Gastroesophageal sphincter (tissue), 4 donors: ENCODE measurements around the gene SYK. TPM values are rescaled to one million over a fixed set of nuclear protein-coding genes. Genes with fewer than 3 reads are reported as not detected.
"Not testable (repeated sequence)": the region's sequence is repeated elsewhere in the genome, so short reads cannot be mapped to it uniquely, and the experiment has no call there.

ENCODE experiments used
- ATAC-seq: fragments of 150-250 bp; one replicate; pipeline ENCODE4 v1.9.1; 2016; ENCODE audit warnings: mild to moderate bottlenecking, moderate library complexity
- H3K27ac ChIP-seq, 4 donors: fragments of 200-600 bp; sonication (generic) in 3 of 4; 1 replicate in 3 of 4; 2 replicates in 1 of 4; pipeline ENCODE4 v1.5.1; 2016 to 2019
- H3K27me3 ChIP-seq: fragments of 200-600 bp; sonication (generic); one replicate; pipeline ENCODE4 v1.5.1; 2019
- H3K36me3 ChIP-seq, 2 donors: fragments of 200-600 bp; sonication (generic); one replicate each; pipeline ENCODE4 v1.5.1; 2019; ENCODE audit warnings: control low read depth in 1 of 2
- H3K4me1 ChIP-seq, 3 donors: fragments of 200-600 bp; sonication (generic); 1 replicate in 2 of 3; 2 replicates in 1 of 3; pipeline ENCODE4 v1.5.1; 2016 to 2019; ENCODE audit warnings: control low read depth in 2 of 3
- H3K4me3 ChIP-seq, 2 donors: fragments of 200-600 bp; sonication (generic); one replicate each; pipeline ENCODE4 v1.5.1; 2019; ENCODE audit warnings: mild to moderate bottlenecking in 1 of 2, moderate library complexity in 1 of 2
- H3K9me3 ChIP-seq, 3 donors: fragments of 200-600 bp; sonication (generic); one replicate each; pipeline ENCODE4 v1.5.1; 2017 to 2019; ENCODE audit warnings: control low read depth in 2 of 3
- CTCF ChIP-seq, 4 experiments: fragments of 200-600 bp in 2 of 4; fragments of 450-650 bp in 2 of 4; sonication (generic) in 1 of 4; IDR thresholded peaks; one replicate each; pipeline ENCODE4 v1.5.1; 2017 to 2019; ENCODE audit warnings: antibody characterized with exemption in 4 of 4, mild to moderate bottlenecking in 2 of 4, moderate library complexity in 2 of 4
- EP300 ChIP-seq: sonication (generic); formaldehyde crosslinking; IDR thresholded peaks from one replicate; pipeline ENCODE4 v1.6.1; 2017; ENCODE audit warnings: antibody characterized with exemption, mild to moderate bottlenecking
- POLR2A ChIP-seq, 2 donors: fragments of 450-650 bp; IDR thresholded peaks; one replicate each; pipeline ENCODE4 v1.6.1; 2017; ENCODE audit warnings: antibody characterized with exemption in 2 of 2, mild to moderate bottlenecking in 2 of 2, moderate library complexity in 1 of 2
- POLR2AphosphoS5 ChIP-seq: sonication (generic); formaldehyde crosslinking; IDR thresholded peaks from one replicate; pipeline ENCODE4 v1.6.1; 2017; ENCODE audit warnings: antibody characterized with exemption
- WGBS, 2 donors: methylation state at CpG; one replicate each; pipeline ENCODE4 v1.1.5; 2018; ENCODE audit warnings: low coverage in 1 of 2; 5-methylcytosine and 5-hydroxymethylcytosine counted together
- total RNA-seq, 4 donors: library from RNA; depleted of rRNA; stranded (reverse); fragments of >200 nt; gene quantifications; one replicate each; pipeline ENCODE4 v1.1.0, GENCODE V29; 2016

SYK gene
- total RNA-seq, result 10 to 100 TPM in 2 of 4 donors, 1 to 10 TPM in 2; 4.0 to 15.3 (median 10.4) TPM

DNA sequence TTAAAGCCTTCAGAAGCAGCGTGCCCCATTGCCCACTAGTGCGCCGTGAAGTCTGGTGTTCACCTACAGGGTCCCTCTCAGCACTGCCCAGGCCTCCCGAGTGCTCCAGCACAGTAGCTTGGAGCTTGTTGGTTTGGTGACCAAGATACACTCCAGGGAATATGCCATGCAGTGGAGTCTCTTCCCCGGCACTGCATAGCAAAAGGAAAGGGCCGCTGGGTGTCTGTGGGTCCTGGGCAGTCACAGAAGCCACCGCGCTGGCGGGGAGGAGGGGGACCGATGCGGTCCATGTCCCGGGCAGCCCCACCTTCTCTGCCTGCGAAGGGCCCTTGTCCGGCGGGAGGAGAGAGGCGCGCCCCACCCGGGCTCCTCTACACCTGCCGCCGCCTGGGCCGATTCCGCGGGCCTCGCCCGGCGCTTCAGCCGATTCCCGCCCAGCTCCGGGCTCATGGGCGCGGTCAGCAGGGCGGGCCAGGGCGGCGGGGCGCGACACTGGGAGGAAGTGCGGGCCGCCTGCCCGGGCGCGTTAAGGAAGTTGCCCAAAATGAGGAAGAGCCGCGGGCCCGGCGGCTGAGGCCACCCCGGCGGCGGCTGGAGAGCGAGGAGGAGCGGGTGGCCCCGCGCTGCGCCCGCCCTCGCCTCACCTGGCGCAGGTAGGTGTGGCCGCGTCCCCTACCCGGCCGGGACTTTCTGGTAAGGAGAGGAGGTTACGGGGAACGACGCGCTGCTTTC is at the start of gene SYK:
Gene SYK (plus strand): TSS at position 579 of the 732 bp plus-strand sequence. CDS start 42,080 bp downstream, outside the sequence.
- Histone ChIP-seq H3K9me3 (no peaks in the 10 kb centered on the region), H3K27ac (peak within 1 kb of the TSS in 3 of 4 donors; percentile 45 to 72 (median 57)), H3K27me3 (peaks cover 56% of the 10 kb centered on the region), H3K4me1 (peaks cover 0 to 20% (median 8%) of the 10 kb centered on the region in 3 donors), H3K36me3 (no peaks in the 10 kb centered on the region), H3K4me3 (peak within 1 kb of the TSS; percentile 17 to 55)
- 43% methylated on average over 4 of the region's 64 CpGs; no CpG with 5 or more reads in 1 of the 2 donors for WGBS, 2 donors
- TF ChIP-seq POLR2AphosphoS5 (no peak), POLR2A (IDR thresholded peaks at IDR 0.05) (peak; percentile 57 to 68)
- ATAC-seq, result peak; percentile 79

DNA sequence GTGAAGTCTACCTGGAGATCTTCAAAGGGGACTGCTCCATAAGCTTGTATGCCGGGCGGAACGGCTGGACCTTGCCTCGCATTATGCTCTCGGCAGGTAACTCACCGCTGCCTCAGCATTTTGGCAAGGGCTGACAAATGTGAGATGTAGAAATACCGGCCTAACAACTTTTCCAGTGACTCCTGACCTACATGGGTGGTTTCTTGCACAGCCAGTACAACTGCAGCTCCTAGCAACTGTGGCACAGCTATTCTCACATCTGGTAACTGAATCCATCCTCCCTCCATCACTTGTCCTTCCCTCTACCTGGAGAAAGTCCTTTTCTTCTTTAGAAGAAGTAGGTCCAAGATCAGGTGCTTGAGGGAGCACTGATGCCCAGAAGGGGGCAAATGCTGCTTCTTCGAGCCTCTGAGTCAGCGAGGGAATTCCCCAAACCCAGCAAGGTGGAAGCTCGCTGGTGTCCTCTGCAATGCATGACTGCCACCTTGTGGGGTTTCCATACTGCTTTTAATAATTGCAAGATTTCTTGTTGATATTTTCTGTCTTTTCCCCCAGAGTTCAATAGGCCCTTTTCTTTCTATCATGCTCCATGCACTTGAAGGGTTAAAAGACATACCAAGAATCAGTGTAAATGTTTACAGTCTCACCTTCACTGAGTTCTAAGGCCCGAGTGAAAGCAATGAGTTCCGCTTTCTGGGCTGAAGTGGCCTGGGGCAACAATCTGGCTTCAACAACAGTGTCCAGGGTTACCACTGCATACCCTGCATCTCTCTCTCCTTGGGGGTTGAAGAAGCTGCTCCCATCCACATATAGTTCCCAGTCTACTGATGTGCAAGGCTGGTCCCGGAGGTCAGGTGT is 45.9 kb upstream of the SYK start:
- not testable (repeated sequence) for H3K9me3 ChIP-seq, H3K27me3 ChIP-seq, H3K4me3 ChIP-seq, H3K27ac ChIP-seq, H3K4me1 ChIP-seq, H3K36me3 ChIP-seq, ATAC-seq
- 50 to 68% methylated on average over 6 to 10 of the region's 13 CpGs for WGBS, 2 donors
- TF ChIP-seq CTCF (IDR thresholded peaks at IDR 0.05), result peak in 2 of 4 experiments; percentile 9 to 57

DNA sequence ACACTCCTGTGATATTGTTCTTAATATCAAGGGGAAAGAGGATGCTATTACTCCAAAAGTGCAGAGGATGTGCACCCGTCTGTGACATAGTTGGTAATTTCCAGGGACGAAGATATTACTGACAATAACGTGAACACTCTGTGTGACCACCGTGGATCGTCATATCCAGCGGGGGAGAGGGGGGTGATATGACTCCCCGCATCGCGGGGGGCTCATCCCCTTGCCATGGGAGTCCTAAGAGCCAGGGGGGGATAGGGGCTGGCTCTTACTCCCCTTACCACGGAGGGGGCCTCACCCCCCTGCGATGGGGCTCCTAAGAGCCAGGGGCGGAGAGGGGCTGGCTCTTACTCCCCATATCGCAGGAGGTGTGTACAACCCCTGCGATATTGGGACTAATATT is 41.0 kb upstream of the SYK start:
- H3K9me3 ChIP-seq, ATAC-seq, H3K36me3 ChIP-seq, H3K27ac ChIP-seq, H3K27me3 ChIP-seq, H3K4me3 ChIP-seq, H3K4me1 ChIP-seq: not testable (repeated sequence)
- no CpG with 5 or more reads among the region's 14 CpGs for WGBS, 2 donors

GRCh38 chr9:90766731-90767130 is 34.9 kb upstream of the SYK start:
- Histone ChIP-seq H3K9me3 (no peaks in the 10 kb centered on the region), H3K27me3 (no peaks in the 10 kb centered on the region), H3K4me1 (no peaks in the 10 kb centered on the region), H3K4me3 (no peak overlapping the region), H3K36me3 (no peaks in the 10 kb centered on the region), H3K27ac (no peak overlapping the region)
- no peak for ATAC-seq
- TF ChIP-seq POLR2A (IDR thresholded peaks at IDR 0.05) (no peak), CTCF (IDR thresholded peaks at IDR 0.05) (no peak), POLR2AphosphoS5 (no peak), EP300 (no peak)

GRCh38 chr9:90767523-90768100 is 34.0 kb upstream of the SYK start:
- no peak for ATAC-seq
- Histone ChIP-seq H3K36me3 (no peaks in the 10 kb centered on the region), H3K27me3 (no peaks in the 10 kb centered on the region), H3K4me3 (no peak overlapping the region), H3K9me3 (no peaks in the 10 kb centered on the region), H3K27ac (no peak overlapping the region), H3K4me1 (no peaks in the 10 kb centered on the region)
- TF ChIP-seq POLR2A (IDR thresholded peaks at IDR 0.05), result no peak
- TF ChIP-seq EP300, result no peak
- no peak for TF ChIP-seq CTCF (IDR thresholded peaks at IDR 0.05)
- no peak for TF ChIP-seq POLR2AphosphoS5
- WGBS, 2 donors, result 96 to 100% methylated on average over 1 of the region's 1 CpG
